SW 1271 (cell line): ENCODE results near the gene ALOX12B.
"Not testable (repeated sequence)": the region's sequence is repeated elsewhere in the genome, so short reads cannot be mapped to it uniquely, and the experiment has no call there.

Experiments used
- DNase-seq, 2 experiments: peaks; one replicate each; lab custom pipeline; 2025; lab: John Stamatoyannopoulos, UW

The ALOX12B gene

DNA sequence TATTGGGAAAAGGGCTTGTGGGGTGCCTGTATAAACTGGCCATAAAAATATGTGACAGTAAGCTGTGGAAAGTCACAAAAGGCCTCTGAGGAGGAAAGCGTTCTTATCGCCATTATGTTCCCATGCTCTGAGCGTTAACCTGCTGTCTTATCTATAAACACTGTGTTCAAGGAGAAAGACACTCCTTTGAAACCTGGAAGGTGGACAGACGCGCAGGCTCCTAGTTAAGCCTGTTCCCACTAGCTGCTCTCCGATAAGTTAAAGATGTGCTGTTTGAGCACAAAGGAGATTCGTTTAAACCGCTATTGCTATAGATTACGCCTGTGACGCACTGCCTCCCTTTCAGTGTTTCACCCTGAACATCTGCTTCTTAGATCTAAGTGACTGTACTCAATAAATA, 5.2 kb downstream of the ALOX12B start:
- DNase-seq: no peak

DNA sequence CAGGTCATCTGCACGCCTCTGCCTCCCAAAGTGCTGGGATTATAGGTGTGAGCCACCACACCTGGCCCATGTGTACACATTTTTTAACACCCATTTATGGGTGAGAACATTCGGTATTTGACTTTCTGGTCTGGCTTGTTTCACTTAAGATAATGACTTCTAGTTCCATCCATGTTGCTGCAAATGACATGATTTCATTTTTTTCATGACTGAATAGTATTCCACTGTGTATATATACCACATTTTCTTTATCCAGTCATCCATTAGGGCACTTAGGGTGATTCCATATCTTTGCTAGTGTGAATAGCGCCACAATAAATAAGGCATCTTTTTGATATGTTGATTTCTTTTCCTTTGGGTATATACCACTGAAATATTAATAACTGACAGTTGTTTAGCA, 5.6 kb downstream of the ALOX12B start:
- no peak for DNase-seq

DNA sequence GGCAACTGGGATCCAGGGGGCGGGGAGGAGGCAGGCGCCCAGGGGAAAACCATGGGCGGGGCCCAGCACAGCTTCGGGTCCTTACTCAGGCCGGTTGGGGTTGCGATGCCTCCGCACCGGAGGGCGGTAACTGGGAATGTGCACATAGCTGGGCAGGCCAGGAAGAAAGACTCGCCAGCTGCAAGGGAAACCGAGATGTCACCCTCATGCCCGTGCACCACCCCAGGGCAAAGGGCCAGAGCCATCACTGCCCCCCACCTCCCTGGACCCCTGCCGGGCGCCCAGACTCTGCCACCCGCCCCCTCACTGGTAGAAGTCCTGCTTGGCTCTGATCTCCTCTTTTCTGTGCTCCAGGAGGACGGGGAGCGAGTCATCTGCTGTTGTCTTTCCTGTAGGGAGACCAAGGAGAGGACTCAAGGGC, 6.7 kb downstream of the ALOX12B start:
- no peak for DNase-seq

DNA sequence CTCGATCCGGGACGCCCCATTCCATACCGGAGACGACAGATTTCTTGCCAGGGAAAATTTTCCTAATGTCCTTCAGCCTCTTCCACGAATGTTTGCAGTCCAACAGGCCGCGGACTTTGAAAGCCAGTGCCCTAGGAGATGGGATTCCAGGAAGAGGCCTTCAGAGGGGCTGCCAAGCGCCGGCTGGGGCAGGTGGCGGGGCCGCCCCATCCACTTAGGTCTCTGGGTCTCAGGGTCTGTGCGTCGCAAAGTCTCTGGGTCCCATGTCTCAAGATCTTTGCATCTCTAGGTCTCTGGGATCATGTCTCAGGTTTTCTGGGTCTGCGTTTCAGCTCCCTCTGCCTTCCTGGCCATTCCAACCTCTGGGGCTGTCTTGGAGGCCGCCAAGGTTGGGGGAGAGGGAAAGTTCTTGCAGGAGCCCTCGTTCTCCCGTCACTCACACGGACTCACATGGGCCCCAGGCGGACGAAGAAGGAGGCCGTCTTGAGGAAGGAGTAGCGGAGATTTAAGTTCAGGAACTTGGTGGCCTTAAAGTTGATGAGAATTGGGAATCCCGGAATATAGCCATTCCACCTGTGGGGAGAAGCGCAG, 7.2 kb downstream of the ALOX12B start:
- DNase-seq: no peak

DNA sequence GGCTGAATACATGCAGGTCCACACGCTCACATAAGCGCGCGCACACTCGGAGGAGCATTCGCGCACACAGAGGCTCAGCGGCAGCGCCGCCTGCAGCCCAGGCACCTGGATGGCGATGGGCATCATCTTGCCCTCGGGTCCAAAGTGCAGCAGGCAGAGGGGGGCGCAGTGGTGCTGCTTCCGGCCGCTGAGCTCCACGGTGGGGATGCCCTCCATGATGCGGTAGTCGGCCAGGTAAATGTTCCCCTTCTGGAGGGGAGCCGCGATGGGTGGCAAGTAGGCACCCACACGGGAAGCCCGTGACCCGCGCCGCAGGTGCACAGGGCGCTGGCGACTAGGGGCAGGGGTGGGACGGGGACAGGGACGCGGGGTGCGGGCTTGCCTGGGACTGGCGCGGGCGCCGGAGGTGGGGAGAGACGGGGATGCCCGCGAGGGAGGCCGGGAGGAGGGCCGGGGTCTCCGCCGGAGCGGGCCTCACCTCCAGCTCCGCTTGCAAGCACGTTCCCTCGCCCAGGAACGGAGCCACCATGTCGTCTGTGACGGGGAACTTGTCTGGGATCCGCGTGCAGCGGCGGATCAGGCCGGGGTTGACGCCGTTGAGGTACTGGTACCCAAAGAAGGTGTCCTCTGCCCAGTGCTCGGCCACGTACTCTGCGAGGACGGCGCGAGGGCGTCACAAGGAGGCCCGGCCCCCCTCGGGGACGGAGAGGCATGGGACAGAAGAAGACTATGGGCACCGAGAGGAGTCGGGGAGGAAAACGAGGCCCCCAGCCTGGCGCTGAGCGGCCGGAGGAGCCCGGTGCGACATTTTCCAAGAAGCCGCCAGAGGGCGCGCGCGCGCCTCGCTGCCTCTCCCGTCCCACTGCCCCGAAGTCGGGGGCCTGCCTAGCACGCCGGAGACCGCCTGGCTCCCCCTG, 8.0 kb downstream of the ALOX12B start:
- peak; percentile 54 to 83 for DNase-seq

DNA sequence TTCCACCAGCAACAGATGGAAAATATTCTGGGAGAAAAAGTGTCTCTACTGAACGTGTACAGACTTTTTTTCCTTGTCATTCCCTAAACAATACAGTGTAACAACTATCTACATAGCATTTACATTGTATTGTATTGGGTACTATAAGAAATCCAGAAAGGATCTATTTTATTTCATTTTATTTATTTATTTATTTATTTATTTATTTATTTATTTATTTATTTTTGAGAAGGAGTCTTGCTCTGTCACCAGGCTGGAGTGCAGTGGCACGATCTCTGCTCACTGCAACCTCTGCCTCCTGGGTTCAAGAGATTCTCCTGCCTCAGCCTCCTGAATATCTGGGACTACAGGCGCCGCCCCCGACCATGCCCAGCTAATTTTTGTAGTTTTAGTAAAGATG, 9.6 kb downstream of the ALOX12B start:
- not testable (repeated sequence) for DNase-seq

DNA sequence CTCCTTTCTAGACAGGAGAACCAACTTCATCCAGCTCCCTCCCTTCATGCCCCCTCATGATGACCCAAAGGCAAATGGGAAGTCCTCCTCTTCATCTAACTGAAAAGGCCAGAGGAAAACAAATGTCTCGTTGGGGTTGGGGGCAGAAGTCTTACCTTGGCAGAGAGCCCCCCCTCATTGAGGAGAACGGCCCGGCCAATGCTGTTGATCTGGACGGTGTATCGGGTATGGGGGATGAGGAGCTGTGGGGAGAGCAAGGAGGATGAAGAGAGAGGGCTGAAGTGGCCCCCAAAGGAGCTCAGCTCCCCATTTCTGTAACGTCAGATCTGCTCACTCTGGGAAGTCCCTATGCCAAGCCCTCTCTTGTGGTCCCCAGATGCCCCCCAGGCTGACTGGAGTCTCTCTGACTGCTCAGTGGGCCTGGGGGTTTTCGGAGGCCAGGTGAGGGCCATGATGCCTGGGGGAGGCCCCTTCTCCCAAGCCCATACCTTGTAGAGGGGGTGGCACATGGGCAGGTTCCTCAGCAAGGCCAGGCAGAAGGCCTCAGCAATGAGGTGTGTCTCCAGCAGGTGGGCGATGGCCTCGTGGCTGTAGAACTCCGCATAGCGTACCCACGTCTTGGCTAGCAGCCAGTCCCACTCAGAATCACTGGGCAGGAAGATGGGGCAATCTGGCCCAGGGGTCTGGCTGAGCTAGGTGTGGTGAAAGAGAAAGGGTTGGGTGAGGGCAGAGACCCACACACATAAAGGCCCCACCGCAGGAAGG, 10.8 kb downstream of the ALOX12B start:
- no peak for DNase-seq

DNA sequence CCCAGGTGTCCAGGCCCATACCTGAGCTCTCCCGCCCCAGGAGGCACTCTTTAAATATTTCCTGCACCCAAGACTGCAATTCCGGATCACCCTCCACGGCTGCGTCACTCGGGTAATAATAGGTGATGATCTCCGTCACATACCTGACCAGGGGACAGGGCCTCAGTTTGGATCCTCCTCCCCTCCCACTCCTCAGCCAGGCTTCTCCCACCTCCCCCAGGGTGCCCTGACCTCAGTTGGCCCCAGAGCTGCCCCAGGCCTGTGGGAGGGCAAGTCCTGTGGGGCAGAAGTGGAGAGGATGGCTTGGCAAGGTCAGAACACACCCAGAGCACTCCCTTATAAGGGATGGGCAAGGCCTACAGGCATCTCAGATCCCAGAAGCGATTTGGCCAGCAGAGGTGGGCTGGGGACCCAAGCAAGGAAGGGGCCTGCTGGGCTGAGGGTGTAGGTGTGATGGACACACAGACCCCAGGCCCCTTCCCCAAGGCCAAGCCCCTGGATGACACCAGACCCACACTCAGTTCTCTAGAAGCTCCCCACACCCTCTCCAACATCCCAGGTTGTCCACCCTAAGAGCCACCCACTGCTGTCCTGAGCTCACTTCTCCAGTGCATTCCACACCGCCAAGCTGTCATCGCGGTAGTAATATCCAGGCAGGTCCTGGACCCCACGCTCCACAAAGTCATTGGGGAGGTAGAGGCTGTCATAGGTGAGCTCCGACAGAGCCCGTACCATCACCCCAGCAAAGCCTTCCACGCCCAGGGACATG, 11.8 kb downstream of the ALOX12B start:
- no peak for DNase-seq

DNA sequence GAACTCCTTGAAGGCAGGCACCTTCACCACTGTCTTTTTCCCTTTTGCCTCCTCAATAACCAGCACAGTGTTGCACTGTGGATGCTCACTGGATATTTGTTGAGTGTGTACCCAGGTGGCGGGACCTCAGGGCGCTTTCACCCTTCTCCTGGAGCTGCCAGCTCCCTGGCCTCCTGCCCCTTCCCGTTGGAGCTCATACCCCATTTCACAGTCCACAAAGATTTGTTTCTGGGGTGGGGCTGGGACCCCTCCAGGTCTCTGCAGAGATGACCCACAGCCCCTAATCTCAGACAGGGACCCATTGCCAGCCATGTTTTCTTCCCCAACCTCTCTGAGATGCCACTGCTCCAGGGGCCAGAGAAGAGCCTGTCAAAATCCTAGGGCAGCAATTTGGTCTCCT, 12.4 kb downstream of the ALOX12B start:
- DNase-seq: no peak

DNA sequence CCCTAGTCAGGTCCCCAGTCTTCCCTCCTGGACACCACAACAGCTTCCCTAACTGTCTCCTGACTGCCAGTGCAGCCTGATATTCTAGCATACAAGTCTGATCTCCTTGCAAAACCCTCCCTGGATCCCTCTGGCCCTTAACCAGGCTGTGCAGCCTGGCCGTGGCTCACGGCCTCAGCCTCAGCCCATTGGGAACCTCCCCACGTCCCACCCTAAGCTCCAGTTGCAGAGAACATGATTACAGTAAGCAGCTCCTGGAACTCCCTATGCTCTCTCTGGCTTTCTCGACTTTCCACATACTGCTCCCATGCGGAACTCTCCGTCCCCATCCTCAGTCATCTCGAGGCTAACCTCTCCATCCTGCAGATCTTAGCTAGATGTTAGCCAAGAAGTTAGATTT, 13.0 kb downstream of the ALOX12B start:
- DNase-seq: no peak

DNA sequence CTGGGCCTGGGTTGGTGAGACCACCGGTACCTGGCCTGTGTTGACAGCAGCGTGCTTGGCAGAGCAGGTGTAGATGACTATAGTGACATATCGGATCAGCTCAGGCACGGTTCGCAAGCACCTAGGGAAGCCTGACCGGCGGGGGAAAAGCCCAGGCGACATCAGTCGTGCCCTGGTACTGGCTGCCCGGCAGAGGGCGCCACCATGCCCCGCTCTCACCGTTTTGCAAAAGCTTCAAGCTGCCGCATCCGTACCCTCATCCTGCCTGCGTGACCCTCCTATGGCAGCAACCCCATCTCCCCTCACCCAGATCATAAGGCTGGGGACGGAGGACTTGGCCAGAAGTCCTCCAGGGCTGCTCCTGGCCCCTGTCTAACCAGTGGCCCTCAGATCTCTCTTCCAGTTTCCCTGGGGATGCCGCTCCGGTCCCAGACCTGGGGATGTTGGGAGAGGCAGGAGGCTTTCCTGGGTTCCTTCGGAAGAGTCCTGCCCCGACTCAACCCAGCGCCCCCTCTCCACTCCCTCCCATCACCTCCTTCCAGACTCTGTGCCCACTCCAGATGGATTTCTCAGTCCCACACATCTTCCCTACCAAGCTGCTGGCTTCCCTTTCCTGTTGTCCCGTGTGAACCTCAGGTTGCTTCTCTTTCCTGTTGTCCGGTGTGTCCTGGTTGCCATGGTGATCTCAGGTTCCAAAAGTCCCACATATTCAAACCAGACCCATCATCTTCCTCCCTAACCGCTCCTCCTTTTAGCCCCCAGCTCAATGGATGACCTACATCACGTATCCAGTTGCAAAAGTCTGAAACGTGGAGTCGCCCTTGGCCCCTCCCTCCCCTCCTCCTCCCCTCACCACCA, 13.7 kb downstream of the ALOX12B start:
- DNase-seq: peak in 1 of 2 experiments; percentile 55

DNA sequence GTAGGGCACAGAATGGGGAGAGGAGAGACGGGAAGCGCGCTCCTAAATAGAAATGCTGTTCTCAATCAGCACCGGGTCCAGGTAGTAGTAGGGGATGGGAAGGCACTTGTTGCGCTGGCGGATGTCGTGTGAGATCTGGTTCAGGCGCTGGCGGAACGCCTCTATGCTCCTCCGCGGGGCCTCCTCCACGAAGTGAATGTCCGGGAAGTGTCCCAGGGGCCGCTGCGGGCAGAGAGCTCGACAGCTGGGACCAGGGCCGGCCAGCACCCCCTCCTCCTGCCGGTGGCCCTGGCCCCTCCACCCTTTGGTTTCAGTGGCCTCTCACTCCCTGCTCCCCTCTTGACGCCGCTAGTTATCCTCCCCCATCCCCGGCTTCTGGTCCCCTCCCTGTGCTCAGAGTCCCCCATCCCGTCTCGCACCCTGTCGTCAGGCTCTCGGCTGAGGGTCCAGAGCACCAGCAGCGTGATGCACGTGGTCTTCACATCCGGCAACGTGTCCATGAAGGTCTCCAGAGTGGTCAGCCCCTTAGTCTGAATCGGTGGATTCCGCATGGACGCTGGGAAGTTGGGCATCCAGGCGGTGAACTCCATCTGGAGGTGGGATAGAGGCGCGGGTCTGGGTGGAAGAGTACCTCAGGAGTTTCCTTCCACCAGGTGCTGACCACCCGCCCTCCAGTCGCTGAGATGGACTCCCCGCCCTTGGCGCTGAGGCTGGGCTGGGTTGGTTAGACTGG, 14.6 kb downstream of the ALOX12B start:
- DNase-seq: no peak

DNA sequence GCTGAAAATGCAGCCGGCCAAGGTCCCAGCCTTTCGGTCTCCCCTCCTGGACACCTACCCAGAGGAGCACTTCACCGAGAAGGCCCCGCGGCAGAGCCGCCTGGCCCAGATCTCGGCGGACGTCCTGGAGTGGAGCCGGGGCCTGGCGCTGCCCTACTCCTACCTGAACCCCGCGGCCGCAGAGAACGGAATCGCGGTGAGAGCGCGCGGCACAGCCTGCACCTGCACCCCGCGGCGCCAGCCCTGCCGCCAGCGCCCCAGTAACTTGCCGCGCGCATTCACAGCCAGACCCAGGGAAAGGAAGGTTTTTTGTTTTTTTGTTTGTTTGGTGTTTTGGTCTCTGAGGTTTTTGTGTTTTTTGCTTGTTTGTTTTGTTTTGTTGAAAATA, 15.2 kb downstream of the ALOX12B start:
- no peak for DNase-seq

DNA sequence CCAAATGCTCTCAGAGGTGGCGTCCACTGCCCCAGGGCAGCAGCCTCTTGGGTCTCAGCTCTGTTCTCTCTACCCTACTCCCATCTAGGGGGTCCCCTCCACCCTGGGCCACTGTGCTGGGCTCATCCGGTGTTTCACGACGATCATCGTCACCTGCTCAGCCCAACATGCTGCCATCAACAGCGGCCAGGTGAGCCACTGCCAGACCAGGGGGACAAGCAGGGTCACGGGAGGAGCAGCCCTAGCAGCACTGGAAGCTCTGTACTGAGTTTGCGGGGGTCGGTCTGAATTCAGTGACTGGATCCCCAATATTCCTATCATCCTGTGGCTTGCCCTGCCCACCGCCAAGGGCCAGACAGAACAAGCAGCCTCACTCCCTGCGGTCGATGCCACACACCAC, 16.0 kb downstream of the ALOX12B start:
- no peak for DNase-seq

DNA sequence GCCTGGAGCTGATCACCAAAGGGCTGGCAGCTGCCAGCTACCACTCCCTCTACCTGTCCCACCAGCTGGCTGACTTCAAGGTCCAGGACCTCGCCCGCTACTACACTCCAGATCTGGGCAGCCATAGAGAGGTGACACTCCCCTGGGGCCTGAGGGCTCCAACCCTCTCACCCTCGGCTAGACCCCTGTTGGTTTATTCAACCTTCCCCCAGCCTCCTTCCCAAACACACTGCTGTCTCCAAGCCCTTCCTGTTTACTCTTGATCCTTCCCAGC, 18.0 kb downstream of the ALOX12B start:
- DNase-seq: no peak

DNA sequence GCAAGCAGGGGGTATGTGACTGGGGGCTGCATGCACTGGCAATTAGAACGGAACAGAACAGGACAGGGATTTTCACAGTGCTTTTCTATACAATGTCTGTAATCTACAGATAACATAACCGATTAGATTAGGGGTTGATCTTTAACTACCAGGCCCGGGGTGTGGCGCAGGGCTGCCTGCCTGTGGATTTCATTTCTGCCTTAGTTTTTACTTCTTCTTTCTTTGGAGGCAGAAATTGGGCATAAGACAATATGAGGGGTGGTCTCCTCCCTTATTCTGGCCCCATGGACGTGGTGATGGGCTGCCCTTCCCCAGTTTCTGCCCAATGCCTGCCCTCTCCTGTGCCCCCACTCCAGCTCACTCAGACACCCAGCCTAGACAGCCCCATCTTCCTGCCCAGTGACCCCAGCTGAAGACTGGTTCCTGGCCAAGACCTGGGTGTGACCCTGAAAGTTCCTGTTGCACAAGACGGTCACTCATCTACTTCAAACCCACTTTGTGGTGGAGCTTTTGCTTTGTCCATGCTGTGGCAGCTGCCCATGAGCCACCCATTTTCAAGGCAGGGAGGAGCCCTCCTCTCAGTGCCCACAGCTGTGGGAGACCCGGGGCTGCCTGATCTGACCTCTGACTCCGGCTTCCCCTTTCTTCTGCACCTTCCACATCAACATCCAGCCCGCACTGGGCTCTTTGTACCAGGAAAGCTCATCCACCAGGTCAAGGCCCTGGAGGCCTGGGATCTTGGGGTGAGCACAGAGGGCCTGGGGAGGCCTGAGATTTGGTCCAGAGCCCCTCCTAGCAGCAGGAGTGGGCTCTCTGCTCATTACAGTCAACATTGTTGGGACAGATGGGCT, 18.6 kb downstream of the ALOX12B start:
- DNase-seq: no peak

DNA sequence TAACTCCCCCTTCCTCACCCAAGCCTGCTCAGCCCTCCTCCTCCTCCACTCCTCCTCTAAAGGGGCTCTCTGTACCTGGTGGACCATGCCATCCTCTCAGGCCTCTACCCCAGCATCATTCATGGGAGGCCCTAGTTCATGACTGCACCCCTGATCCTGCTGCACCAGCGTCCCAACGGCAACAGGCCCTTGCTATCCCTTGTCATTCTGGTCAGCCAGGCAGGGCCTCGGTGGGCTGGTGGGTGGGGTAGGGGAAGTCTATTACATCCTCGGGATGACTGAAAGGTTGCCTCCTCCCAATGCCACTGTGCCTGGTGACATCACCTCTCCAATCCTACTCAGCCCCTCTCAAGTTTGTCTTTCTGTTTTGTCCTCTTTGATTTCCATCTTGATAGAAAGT, 19.7 kb downstream of the ALOX12B start:
- no peak for DNase-seq

DNA sequence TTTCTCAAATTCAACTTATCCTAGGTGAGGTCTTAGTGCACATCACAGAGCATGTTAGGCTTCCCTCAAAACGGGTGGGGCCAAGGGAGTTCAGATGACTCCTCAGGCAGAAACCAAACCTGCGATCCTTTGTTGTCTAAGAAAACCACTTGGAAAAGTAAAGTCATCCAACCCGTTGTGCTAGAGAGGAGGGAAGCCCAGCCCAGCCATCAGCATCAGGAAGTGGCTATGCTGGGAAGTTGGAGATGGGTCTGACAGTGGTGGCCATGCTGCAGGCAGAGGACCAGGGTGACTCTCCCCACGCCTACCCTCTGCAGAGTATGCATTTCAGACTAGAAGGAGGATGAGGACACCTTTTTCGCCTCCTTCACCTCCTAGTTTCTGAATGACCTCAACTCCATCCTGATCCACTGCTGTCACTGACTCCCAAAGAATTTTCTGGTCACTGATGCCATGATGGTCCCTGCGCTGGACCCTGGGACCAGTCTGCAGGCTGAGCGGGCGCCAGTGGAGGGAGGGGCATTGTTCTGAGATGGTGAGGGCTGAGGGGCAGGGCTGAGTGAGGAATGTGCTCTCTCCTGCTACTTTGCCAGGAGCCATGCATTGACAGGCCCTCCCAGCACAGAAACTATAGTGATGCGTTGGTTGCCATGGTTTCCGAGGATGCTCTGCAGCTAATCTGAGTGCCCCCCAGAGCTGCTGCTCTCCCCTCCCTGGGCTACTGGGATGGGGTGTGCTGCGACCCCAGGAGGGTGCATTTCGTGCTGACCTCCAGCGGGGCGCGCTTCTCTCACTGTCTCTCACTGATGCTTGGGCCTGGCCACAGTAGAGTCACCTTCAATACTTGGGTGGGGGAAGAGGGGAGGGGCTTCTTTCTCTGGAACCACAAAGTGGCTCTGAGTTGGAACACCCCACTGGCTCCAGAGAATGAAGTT, 20.4 kb downstream of the ALOX12B start:
- DNase-seq: no peak

DNA sequence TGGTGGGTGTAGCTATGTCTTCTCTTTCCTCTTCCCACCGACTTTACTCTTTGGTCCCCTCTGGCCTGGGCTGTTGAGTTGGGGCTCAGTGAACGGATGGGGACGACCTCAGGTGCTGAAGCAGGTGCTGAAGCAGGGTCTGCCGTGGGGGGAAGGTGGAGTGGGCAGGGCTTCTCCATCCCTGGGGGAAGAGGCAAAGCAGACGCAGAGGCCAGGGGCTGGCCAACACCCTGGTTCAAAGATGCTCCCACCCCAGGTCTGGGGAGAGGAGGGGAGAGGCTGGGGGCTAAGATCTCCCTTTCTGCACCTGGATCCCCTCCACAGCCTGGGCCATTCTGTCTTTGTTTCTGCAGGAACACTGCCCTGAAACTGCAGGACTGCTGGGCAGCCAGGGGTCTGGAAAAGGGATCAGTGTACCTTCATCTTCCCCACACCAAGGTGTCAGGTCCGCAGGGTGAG, 22.9 kb downstream of the ALOX12B start:
- DNase-seq: no peak
